Heart right ventricle (tissue), 16 donors: ENCODE results near the gene LIN7B. TPM values are rescaled to one million over a fixed set of nuclear protein-coding genes. Genes with fewer than 3 reads are reported as not detected.

Experiments used
- ATAC-seq, 8 donors: fragments of 200-7000 bp; cut with Tn5 transposase; one replicate each; pipeline ENCODE4 v1.9.1; 2020; ENCODE audit warnings: mild to moderate bottlenecking in 8 of 8, moderate library complexity in 8 of 8, moderate number of reproducible peaks in 1 of 8
- DNase-seq, 2 donors: peaks; one replicate each; pipeline ENCODE4 v3.0.0-alpha.2; 2020
- H3K27ac ChIP-seq, 10 donors: fragments of 200-600 bp; sonication (generic) in 2 of 10; one replicate each; pipeline versions ENCODE4 v1.5.0 to v1.8.0; 2020 to 2022; ENCODE audit warnings: mild to moderate bottlenecking in 3 of 10
- H3K27me3 ChIP-seq, 7 donors: fragments of 200-600 bp; one replicate each; pipeline ENCODE4 v1.8.0; 2021 to 2022; ENCODE audit warnings: mild to moderate bottlenecking in 2 of 7
- H3K36me3 ChIP-seq, 9 donors: fragments of 200-600 bp; sonication (generic) in 1 of 9; one replicate each; pipeline versions ENCODE4 v1.5.0 to v1.8.0; 2020 to 2022; ENCODE audit warnings: mild to moderate bottlenecking in 2 of 9
- H3K4me1 ChIP-seq, 9 donors: fragments of 200-600 bp; sonication (generic) in 1 of 9; one replicate each; pipeline versions ENCODE4 v1.5.0 to v1.8.0; 2020 to 2022; ENCODE audit warnings: mild to moderate bottlenecking in 4 of 9
- H3K4me3 ChIP-seq, 10 donors: fragments of 200-600 bp; sonication (generic) in 2 of 10; one replicate each; pipeline versions ENCODE4 v1.5.0 to v1.8.0; 2020 to 2022; ENCODE audit warnings: mild to moderate bottlenecking in 7 of 10, moderate library complexity in 2 of 10
- H3K9me3 ChIP-seq, 11 donors: fragments of 200-600 bp in 10 of 11; sonication (generic) in 2 of 11; one replicate each; pipeline versions ENCODE4 v1.5.0 to v1.8.0; 2013 to 2022; ENCODE audit warnings: mild to moderate bottlenecking in 2 of 11, control low read depth in 1 of 11, moderate library complexity in 1 of 11
- WGBS, 2 donors: extraction: QIAGEN DNeasy Blood & Tissue Kit; methylation state at CpG; one replicate each; pipeline ENCODE4 v1.1.7; 2013; ENCODE audit warnings: inconsistent platforms in 1 of 2; 5-methylcytosine and 5-hydroxymethylcytosine counted together
- intact Hi-C, 10 donors: fragments of 100-400 bp; cut with DNase I; formaldehyde crosslinking; loops; one replicate each; pipeline versions ENCODE4 v1.11.1 to v1.14.2; 2022
- long read RNA-seq, 3 donors: library from polyadenylated mRNA; unstranded; transcript quantifications; one replicate each; pipeline ENCODE4 v2.0.0, GENCODE V29; 2020 to 2021
- polyA plus RNA-seq, 2 donors: library from polyadenylated mRNA; stranded (reverse); fragments of 200-250 nt; gene quantifications; one replicate each; pipeline ENCODE4 v1.2.3, GENCODE V29; 2013
- total RNA-seq, 10 donors: library from RNA; stranded (reverse); fragmentation: NEBNext Ultra II Directional in 3 of 10; extraction: Animal tissue kit (Norgen Biotek cat#: 25700) in 3 of 10; gene quantifications; one replicate each; pipeline versions ENCODE4 v1.2.1 to v1.2.4, GENCODE V29; 2021 to 2023
- TF ChIP-seq, protein P1 (sequence below), 9 donors: fragments of 200-600 bp; sonication (generic) in 2 of 9; IDR thresholded peaks; one replicate each; pipeline versions ENCODE4 v1.5.0 to v1.8.0; 2021 to 2022; ENCODE audit warnings: antibody characterized with exemption in 9 of 9, mild to moderate bottlenecking in 5 of 9, moderate library complexity in 1 of 9
- donor health status: Arrhythmogenic right ventricular cardiomyopathy.
- donor health status: ischemic (EF 13 %, LVEDD 7.1; RV severe dilation, severe dysfunction).
- donor health status: healthy with polysubstance abuse.
- donor health status: DM: no; HTN: yes; CAD: no.
- donor health status: DM: no; HTN: no; CAD: no.
- donor health status: ischemic (EF 25% LVEDD 6.9; RV normal size, moderate dysfunction).
- donor health status: ischemic (EF 25% LVEDD 5.7; RV mildly dilated, moderate dysfunction).
- donor health status: healthy.
- donor health status: DM: yes; HTN: yes; CAD: no.
- donor health status: Ischemic cardiomyopathy.
- donor health status: ischemic (EF 35%, LVEDD 5.7; RV mildly dilated, moderate dysfunction).
- donor health status: nonischemic (EF 11% LVEDD 7.7; RV severe dilation, severe dysfunction).
- donor health status: DM: yes; HTN: yes; CAD: no.
- donor health status: PGD.
- donor health status: ischemic (EF 29% LVEDD 5.4; RV normal size, mild dysfunction).
- donor health status: nonischemic (EF 23%, LVEDD 6.1; RV moderate dilation, normal function).

Gene LIN7B, protein sequence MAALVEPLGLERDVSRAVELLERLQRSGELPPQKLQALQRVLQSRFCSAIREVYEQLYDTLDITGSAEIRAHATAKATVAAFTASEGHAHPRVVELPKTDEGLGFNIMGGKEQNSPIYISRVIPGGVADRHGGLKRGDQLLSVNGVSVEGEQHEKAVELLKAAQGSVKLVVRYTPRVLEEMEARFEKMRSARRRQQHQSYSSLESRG
- total RNA-seq (10 to 100 TPM; 17.6 to 26.7 (median 23.0) TPM), polyA plus RNA-seq (10 to 100 TPM; 25.9 to 38.5 TPM)
- long read RNA-seq, donor 1, transcript LIN7B-201 (6 exons, 755 nt) = major isoform, 5 of 17 reads
- long read RNA-seq, donor 1, partial matches to known transcripts = 6 of 17 reads
- long read RNA-seq, donor 1, other reads (novel, unspliced or antisense) = 6 of 17 reads
- long read RNA-seq, donor 2, transcript LIN7B-201 (6 exons, 755 nt) = major isoform, 12 of 28 reads
- long read RNA-seq, donor 2, partial matches to known transcripts = 7 of 28 reads
- long read RNA-seq, donor 2, other reads (novel, unspliced or antisense) = 8 of 28 reads
- long read RNA-seq, donor 3, transcript LIN7B-201 (6 exons, 755 nt) = major isoform, 5 of 6 reads
- long read RNA-seq, donor 3, partial matches to known transcripts = 0 of 6 reads
- long read RNA-seq, donor 3, other reads (novel, unspliced or antisense) = 0 of 6 reads

DNA sequence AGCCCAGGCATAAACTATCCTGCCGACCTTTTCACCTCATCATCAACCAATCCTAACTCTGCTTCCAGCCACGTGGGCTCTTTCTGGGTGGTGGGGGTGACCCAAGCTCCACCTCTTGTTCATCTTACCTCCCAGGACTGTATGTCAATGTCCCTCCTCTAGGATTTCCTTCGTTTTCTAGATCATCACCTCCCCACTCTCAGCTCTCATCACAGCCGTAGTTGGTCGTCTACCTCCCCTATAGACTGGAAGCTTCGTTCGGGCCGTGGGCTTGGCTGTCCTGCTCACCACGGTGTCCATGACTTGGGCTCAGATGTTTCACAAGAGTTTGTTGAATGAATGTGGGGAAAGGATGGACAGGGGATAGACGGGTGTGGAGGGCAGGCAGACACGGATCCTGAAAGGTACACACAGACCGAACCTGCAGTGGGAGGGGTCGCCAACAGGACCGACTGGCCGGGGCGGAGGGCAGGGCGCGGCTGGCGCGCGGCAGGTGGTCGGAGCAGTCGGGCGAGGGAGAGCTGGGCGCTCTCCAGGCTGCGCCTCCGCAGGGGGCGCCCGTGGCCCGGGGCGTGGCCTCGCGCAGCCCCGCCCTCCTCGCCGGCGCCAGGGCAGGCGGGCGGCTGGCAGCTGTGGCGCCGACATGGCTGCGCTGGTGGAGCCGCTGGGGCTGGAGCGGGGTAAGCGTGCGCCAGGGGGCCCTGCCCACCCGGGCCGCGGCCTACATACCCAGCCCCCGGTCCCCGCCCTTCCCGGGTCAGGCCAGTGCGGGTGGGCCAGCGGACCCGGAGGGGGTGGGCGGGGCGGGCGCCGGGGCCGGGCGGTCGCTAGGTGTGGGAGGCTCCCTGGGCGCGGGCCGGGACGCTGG lies at the start of gene LIN7B:
TSS of gene LIN7B (plus strand) at position 609 of the 868 bp plus-strand sequence. CDS start at position 644, 35 bp downstream.
- ATAC-seq (peak; percentile 38 to 70 (median 60)), DNase-seq (peak; percentile 65 to 77)
- WGBS, 2 donors = 1% methylated on average over 45 to 66 of the region's 66 CpGs
- peak within 1 kb of the TSS; percentile 64 to 94 (median 90) for H3K27ac ChIP-seq
- intact Hi-C loops = loop anchor here in 2 of 10 donors (5.0 kb wide), 1 partner anchor 33 kb away; no protein-coding TSS in a partner anchor
- H3K4me3 ChIP-seq = peak within 1 kb of the TSS; percentile 67 to 98 (median 87)
- peaks cover 0 to 8% (median 2%) of the 10 kb centered on the region in 9 donors for H3K36me3 ChIP-seq
- TF ChIP-seq, protein P1, sequence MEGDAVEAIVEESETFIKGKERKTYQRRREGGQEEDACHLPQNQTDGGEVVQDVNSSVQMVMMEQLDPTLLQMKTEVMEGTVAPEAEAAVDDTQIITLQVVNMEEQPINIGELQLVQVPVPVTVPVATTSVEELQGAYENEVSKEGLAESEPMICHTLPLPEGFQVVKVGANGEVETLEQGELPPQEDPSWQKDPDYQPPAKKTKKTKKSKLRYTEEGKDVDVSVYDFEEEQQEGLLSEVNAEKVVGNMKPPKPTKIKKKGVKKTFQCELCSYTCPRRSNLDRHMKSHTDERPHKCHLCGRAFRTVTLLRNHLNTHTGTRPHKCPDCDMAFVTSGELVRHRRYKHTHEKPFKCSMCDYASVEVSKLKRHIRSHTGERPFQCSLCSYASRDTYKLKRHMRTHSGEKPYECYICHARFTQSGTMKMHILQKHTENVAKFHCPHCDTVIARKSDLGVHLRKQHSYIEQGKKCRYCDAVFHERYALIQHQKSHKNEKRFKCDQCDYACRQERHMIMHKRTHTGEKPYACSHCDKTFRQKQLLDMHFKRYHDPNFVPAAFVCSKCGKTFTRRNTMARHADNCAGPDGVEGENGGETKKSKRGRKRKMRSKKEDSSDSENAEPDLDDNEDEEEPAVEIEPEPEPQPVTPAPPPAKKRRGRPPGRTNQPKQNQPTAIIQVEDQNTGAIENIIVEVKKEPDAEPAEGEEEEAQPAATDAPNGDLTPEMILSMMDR (IDR thresholded peaks at IDR 0.05) = peak; percentile 35 to 81 (median 56)
- H3K4me1 ChIP-seq = peaks cover 13 to 60% (median 38%) of the 10 kb centered on the region in 9 donors
- H3K9me3 ChIP-seq = no peaks in the 10 kb centered on the region
- H3K27me3 ChIP-seq = no peaks in the 10 kb centered on the region

DNA sequence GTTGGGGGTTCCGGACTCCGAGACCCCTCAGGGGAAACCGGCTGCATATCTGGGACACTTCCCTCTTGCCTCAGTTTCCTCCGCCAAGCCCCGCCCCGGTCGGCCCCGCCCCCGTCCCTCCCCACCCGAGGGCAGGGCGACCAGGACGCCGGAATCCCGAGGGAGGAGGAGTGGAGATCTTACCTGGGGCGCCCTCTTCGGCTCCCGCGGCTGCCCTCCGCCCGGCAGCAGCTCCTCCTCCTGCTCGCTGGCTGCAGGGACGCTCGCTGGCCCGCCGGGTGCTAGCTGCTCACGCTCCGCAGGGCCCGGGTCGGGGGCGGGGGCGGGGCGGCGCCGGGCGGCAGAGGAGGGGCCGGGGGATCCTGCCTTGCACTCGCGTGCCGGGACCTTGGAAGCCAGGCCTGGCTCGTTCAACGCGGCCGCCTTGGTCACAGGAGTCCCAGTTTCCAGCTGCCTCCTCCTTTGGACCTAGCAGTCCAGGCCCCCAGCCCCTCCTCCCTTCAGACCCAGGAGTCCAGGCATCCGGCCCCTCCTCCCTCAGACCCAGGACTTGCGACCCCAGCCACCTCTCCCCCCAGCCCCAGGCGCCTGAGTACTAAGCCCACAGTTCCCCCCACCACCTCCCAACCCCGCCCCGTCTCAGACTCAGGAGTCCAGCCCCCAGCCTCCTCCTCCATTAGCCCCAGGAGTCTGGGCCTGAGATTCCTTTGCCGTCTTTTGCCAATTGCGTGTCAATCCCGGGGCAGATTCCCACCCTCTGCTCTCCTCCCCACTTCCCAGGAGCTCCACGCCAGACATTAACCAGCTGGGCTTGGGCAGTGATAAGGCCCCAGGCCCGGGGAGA lies 49.2 kb upstream of the LIN7B start, which contains the start of gene NTF4:
TSS of gene NTF4 (minus strand) at position 51 of the 844 bp plus-strand sequence. CDS start 2,821 bp downstream, outside the sequence.
- Histone ChIP-seq H3K27me3 (peaks cover 0 to 91% (median 56%) of the 10 kb centered on the region in 7 donors), H3K9me3 (no peaks in the 10 kb centered on the region), H3K4me3 (peak within 1 kb of the TSS in 8 of 10 donors; percentile 3 to 42 (median 27)), H3K36me3 (no peaks in the 10 kb centered on the region), H3K27ac (no peak within 1 kb of the TSS), H3K4me1 (peaks cover 0 to 22% (median 9%) of the 10 kb centered on the region in 9 donors)
- 3% methylated on average over 43 to 53 of the region's 53 CpGs for WGBS, 2 donors
- intact Hi-C loops = no loop called here
- TF ChIP-seq, protein P1 (IDR thresholded peaks at IDR 0.05) = no peak
- DNase-seq = no peak
- peak in 7 of 8 donors; percentile 25 to 59 (median 41) for ATAC-seq

DNA sequence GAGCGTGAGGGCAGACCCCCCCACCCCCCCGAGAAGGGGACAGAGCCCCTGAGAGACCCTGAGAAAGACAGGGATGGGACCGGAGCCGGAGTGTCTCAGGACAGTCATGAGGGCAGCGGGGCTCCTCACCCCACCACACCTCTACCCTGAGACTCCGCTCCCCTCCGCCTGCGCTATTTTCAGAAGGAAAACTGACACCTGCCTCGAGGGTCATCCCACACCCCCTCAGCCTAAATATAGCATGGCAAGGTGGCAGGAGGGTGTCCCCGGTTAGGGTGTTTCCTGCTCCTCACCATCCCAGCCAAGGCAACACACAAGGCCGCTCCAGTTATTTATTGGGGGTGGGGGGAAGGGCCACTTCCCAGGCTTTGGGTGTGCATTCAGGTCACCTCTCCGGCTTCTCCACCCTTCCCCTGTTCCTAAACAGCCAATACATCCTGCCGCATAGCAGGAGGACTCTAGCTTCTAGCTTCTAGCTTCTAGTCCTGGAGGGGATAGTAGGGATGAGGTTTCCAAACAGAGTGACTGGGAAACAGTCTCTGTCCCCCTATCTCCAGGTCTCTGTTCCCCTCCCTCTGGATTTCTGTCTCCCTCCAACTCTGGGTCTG lies 48.2 kb upstream of the LIN7B start:
- Histone ChIP-seq H3K27ac (no peak overlapping the region), H3K9me3 (no peaks in the 10 kb centered on the region), H3K4me3 (no peak overlapping the region), H3K27me3 (peaks cover 0 to 95% (median 66%) of the 10 kb centered on the region in 7 donors), H3K36me3 (no peaks in the 10 kb centered on the region), H3K4me1 (peaks cover 0 to 22% (median 9%) of the 10 kb centered on the region in 9 donors)
- intact Hi-C loops = no loop called here
- TF ChIP-seq, protein P1 (IDR thresholded peaks at IDR 0.05) = no peak
- 34 to 35% methylated on average over 12 to 13 of the region's 13 CpGs for WGBS, 2 donors
- ATAC-seq (peak in 1 of 8 donors; percentile 46), DNase-seq (no peak)
